T-cell (primary cell): ENCODE results near the gene ZYG11B. TPM values are rescaled to one million over a fixed set of nuclear protein-coding genes. Genes with fewer than 3 reads are reported as not detected.

ENCODE experiments used
- ATAC-seq, 4 experiments: fragments of 200-7000 bp in 3 of 4; fragments of 150-1000 bp in 1 of 4; cut with Tn5 transposase; replicated peaks in 1 of 4; 1 replicate in 3 of 4; 2 replicates in 1 of 4; pipeline ENCODE4 v1.10.0; 2021; ENCODE audit warnings: moderate library complexity in 3 of 4, mild to moderate bottlenecking in 2 of 4, moderate number of reproducible peaks in 1 of 4
- CTCF ChIA-PET, 2 donors: fragments of 300-600 bp; sonication (Branson Sonifier 250); formaldehyde crosslinking; loops; one replicate each; lab custom pipeline; 2022; ENCODE audit warnings: antibody characterized with exemption in 2 of 2; lab: Charles Lee
- POLR2A ChIA-PET, 2 donors: fragments of 300-600 bp; sonication (Branson Sonifier 250); formaldehyde crosslinking; loops; one replicate each; lab custom pipeline; 2022; ENCODE audit warnings: antibody characterized with exemption in 2 of 2; lab: Charles Lee
- DNase-seq, 35 experiments: peaks; one replicate each; pipeline versions ENCODE4 v3.0.0 to v3.0.0-alpha.2; 2013 to 2023
- H3K27ac ChIP-seq: one replicate; pipeline ENCODE4 v1.5.1; 2013; ENCODE audit warnings: low read length
- H3K27me3 ChIP-seq, 2 experiments: replicated peaks in 1 of 2; 1 replicate in 1 of 2; 2 replicates in 1 of 2; pipeline versions ENCODE4 v1.6.1 to v1.7.0; 2013; ENCODE audit warnings: low read length in 1 of 2, mixed read lengths in 1 of 2; ENCODE audit not compliant: control insufficient read depth in 2 of 2, insufficient read depth in 2 of 2; ENCODE audit errors: extremely low read depth in 1 of 2
- H3K36me3 ChIP-seq, 2 donors: 1 replicate in 1 of 2; 2 replicates in 1 of 2; pipeline versions ENCODE4 v1.6.1 to v1.7.0; 2013; ENCODE audit warnings: low read length in 1 of 2; ENCODE audit not compliant: control insufficient read depth in 2 of 2, insufficient read depth in 1 of 2; ENCODE audit errors: extremely low read depth in 1 of 2
- H3K4me1 ChIP-seq, 2 experiments: 1 replicate in 1 of 2; 2 replicates in 1 of 2; pipeline versions ENCODE4 v1.6.1 to v1.7.0; 2013; ENCODE audit warnings: low read length in 2 of 2, mixed read lengths in 1 of 2; ENCODE audit not compliant: insufficient read depth in 2 of 2, control insufficient read depth in 1 of 2; ENCODE audit errors: extremely low read depth in 1 of 2
- H3K4me3 ChIP-seq, 2 donors: 1 replicate in 1 of 2; 2 replicates in 1 of 2; pipeline versions ENCODE4 v1.5.1 to v1.7.0; 2013; ENCODE audit warnings: mild to moderate bottlenecking in 2 of 2, low read length in 1 of 2, moderate library complexity in 1 of 2; ENCODE audit not compliant: control insufficient read depth in 1 of 2; ENCODE audit errors: extremely low read depth in 1 of 2
- H3K9me3 ChIP-seq: 2 replicates; pipeline ENCODE4 v1.7.0; 2013
- H3K27ac Mint-ChIP-seq, 2 donors: one replicate each; pipeline ENCODE4 v1.8.0; 2020 to 2021; ENCODE audit warnings: mild to moderate bottlenecking in 2 of 2, mixed read lengths in 2 of 2
- H3K27me3 Mint-ChIP-seq, 2 donors: one replicate each; pipeline ENCODE4 v1.8.0; 2021 to 2022; ENCODE audit warnings: mixed read lengths in 2 of 2
- H3K36me3 Mint-ChIP-seq: one replicate; pipeline ENCODE4 v1.8.0; 2021; ENCODE audit warnings: mixed read lengths
- H3K4me1 Mint-ChIP-seq, 3 donors: one replicate each; pipeline ENCODE4 v1.8.0; 2020 to 2022; ENCODE audit warnings: mixed read lengths in 3 of 3, mild to moderate bottlenecking in 1 of 3
- H3K4me3 Mint-ChIP-seq, 3 donors: one replicate each; pipeline ENCODE4 v1.8.0; 2020 to 2022; ENCODE audit warnings: mild to moderate bottlenecking in 3 of 3, mixed read lengths in 3 of 3, moderate library complexity in 3 of 3
- H3K9me3 Mint-ChIP-seq, 3 donors: one replicate each; pipeline ENCODE4 v1.8.0; 2020 to 2022; ENCODE audit warnings: mixed read lengths in 3 of 3
- WGBS: methylation state at CpG from one replicate; pipeline ENCODE4 v1.1.5; 2013; ENCODE audit warnings: missing lambda C conversion rate; ENCODE audit not compliant: insufficient coverage; 5-methylcytosine and 5-hydroxymethylcytosine counted together
- total RNA-seq, 35 experiments: library from RNA in 6 of 35; stranded (reverse) in 6 of 35; fragments of 120-200 nt in 1 of 35; gene quantifications; one replicate each; pipeline versions ENCODE4 v1.2.1 to v1.2.4 and lab custom pipeline; 2013 to 2026

ZYG11B gene
- total RNA-seq, 5 donors from 2014 or later (not counting 1 experiment from before 2014, with no cell fraction given): 16.6 to 22.2 (median 20.1) TPM

GRCh38 chr1:52752484-52752826 is 26.2 kb downstream of the ZYG11B start:
- H3K27ac Mint-ChIP-seq: no peak overlapping the region
- whole genome bisulfite sequencing: 83% methylated on average over 2 of the region's 2 CpGs
- POLR2A ChIA-PET: no interaction called here

GRCh38 chr1:52753169-52753568 is 26.9 kb downstream of the ZYG11B start:
- Mint-ChIP-seq H3K27me3 (no peaks in the 10 kb centered on the region), H3K36me3 (peaks cover 15% of the 10 kb centered on the region), H3K4me1 (peaks cover 10 to 13% (median 12%) of the 10 kb centered on the region in 3 donors), H3K27ac (no peak overlapping the region), H3K4me3 (no peak overlapping the region), H3K9me3 (no peaks in the 10 kb centered on the region)
- ChIA-PET POLR2A (no interaction called here), CTCF (interaction anchor here in 1 of 2 donors (0.7 kb wide), 1 partner anchor 73 kb away, joined by 3 read pairs; no protein-coding TSS in a partner anchor)
- H3K27me3 ChIP-seq: no peaks in the 10 kb centered on the region
- H3K27ac ChIP-seq: no peak overlapping the region
- no peak overlapping the region for H3K4me3 ChIP-seq
- no peaks in the 10 kb centered on the region for H3K9me3 ChIP-seq
- no CpG with 5 or more reads among the region's 4 CpGs for WGBS
- peaks cover 0 to 8% of the 10 kb centered on the region in 2 donors for H3K36me3 ChIP-seq
- no peaks in the 10 kb centered on the region for H3K4me1 ChIP-seq
- DNase-seq (no peak), ATAC-seq (no peak)

More at GRCh38 chr1:52752484-52752826, 26.2 kb downstream of the ZYG11B start:
- Mint-ChIP-seq H3K4me3 (no peak overlapping the region), H3K9me3 (no peaks in the 10 kb centered on the region), H3K27me3 (no peaks in the 10 kb centered on the region), H3K4me1 (peaks cover 11 to 15% (median 12%) of the 10 kb centered on the region in 3 donors), H3K36me3 (peaks cover 9% of the 10 kb centered on the region)
- no peak for DNase-seq
- no peaks in the 10 kb centered on the region for H3K27me3 ChIP-seq
- H3K9me3 ChIP-seq: no peaks in the 10 kb centered on the region
- ATAC-seq: no peak
- H3K27ac ChIP-seq: no peak overlapping the region
- H3K4me1 ChIP-seq: no peaks in the 10 kb centered on the region
- H3K4me3 ChIP-seq: no peak overlapping the region
- H3K36me3 ChIP-seq: peaks cover 0 to 5% of the 10 kb centered on the region in 2 donors
- CTCF ChIA-PET: interaction anchor here in 1 of 2 donors (0.7 kb wide), 1 partner anchor 72 kb away, joined by 3 read pairs; no protein-coding TSS in a partner anchor

- no peaks in the 10 kb centered on the region for H3K27me3 Mint-ChIP-seq
- no CpG with 5 or more reads among the region's 2 CpGs for WGBS
- Histone ChIP-seq H3K27me3 (no peaks in the 10 kb centered on the region), H3K27ac (no peak overlapping the region), H3K36me3 (peaks cover 0 to 12% of the 10 kb centered on the region in 2 donors), H3K9me3 (no peaks in the 10 kb centered on the region), H3K4me1 (no peaks in the 10 kb centered on the region), H3K4me3 (no peak overlapping the region)
- H3K36me3 Mint-ChIP-seq: peaks cover 18% of the 10 kb centered on the region
- peaks cover 7 to 12% (median 8%) of the 10 kb centered on the region in 3 donors for H3K4me1 Mint-ChIP-seq
- ChIA-PET CTCF (no interaction called here), POLR2A (no interaction called here)
- H3K4me3 Mint-ChIP-seq: no peak overlapping the region
- ATAC-seq (no peak), DNase-seq (no peak)
- H3K9me3 Mint-ChIP-seq: no peaks in the 10 kb centered on the region
- H3K27ac Mint-ChIP-seq: no peak overlapping the region
Measured at GRCh38 chr1:52756020-52756419, 29.8 kb downstream of the ZYG11B start.

GRCh38 chr1:52759908-52760307 is 33.7 kb downstream of the ZYG11B start:
- WGBS: 98% methylated on average over 8 of the region's 10 CpGs
- Histone ChIP-seq H3K9me3 (no peaks in the 10 kb centered on the region), H3K27ac (no peak overlapping the region), H3K36me3 (peaks cover 0 to 12% of the 10 kb centered on the region in 2 donors), H3K27me3 (no peaks in the 10 kb centered on the region), H3K4me1 (no peaks in the 10 kb centered on the region), H3K4me3 (no peak overlapping the region)
- ATAC-seq (no peak), DNase-seq (no peak)
- Mint-ChIP-seq H3K36me3 (peaks cover 37% of the 10 kb centered on the region), H3K4me1 (peaks cover 5 to 9% (median 9%) of the 10 kb centered on the region in 3 donors), H3K27me3 (no peaks in the 10 kb centered on the region), H3K27ac (no peak overlapping the region), H3K9me3 (no peaks in the 10 kb centered on the region), H3K4me3 (no peak overlapping the region)
- POLR2A ChIA-PET: no interaction called here
- CTCF ChIA-PET: no interaction called here

GRCh38 chr1:52767596-52768280 is 41.5 kb downstream of the ZYG11B start:
- H3K27me3 Mint-ChIP-seq: no peaks in the 10 kb centered on the region
- Histone ChIP-seq H3K27ac (no peak overlapping the region), H3K36me3 (peaks cover 3 to 9% of the 10 kb centered on the region in 2 donors), H3K27me3 (no peaks in the 10 kb centered on the region), H3K4me3 (no peak overlapping the region), H3K9me3 (no peaks in the 10 kb centered on the region), H3K4me1 (no peaks in the 10 kb centered on the region)
- no peaks in the 10 kb centered on the region for H3K9me3 Mint-ChIP-seq
- H3K36me3 Mint-ChIP-seq: peaks cover 37% of the 10 kb centered on the region
- peaks cover 18 to 26% (median 19%) of the 10 kb centered on the region in 3 donors for H3K4me1 Mint-ChIP-seq
- WGBS: 26% methylated on average over 2 of the region's 4 CpGs
- ATAC-seq (no peak), DNase-seq (no peak)
- CTCF ChIA-PET: interaction anchor here in 1 of 2 donors (0.7 kb wide), 1 partner anchor 28 kb away, joined by 3 read pairs; no protein-coding TSS in a partner anchor
- no peak overlapping the region for H3K4me3 Mint-ChIP-seq
- POLR2A ChIA-PET: no interaction called here
- no peak overlapping the region for H3K27ac Mint-ChIP-seq

- H3K36me3 Mint-ChIP-seq: peaks cover 38% of the 10 kb centered on the region
- H3K9me3 ChIP-seq: no peaks in the 10 kb centered on the region
- H3K9me3 Mint-ChIP-seq: no peaks in the 10 kb centered on the region
- no peaks in the 10 kb centered on the region for H3K4me1 ChIP-seq
- CTCF ChIA-PET: no interaction called here
- POLR2A ChIA-PET: interaction anchor here in 1 of 2 donors (0.5 kb wide), 1 partner anchor 10 kb away, joined by 5 read pairs; no protein-coding TSS in a partner anchor
- no peaks in the 10 kb centered on the region for H3K27me3 Mint-ChIP-seq
- no peak for ATAC-seq
- no peak overlapping the region for H3K4me3 ChIP-seq
- DNase-seq: no peak
- WGBS: no CpG with 5 or more reads among the region's 4 CpGs
- peaks cover 16 to 20% (median 18%) of the 10 kb centered on the region in 3 donors for H3K4me1 Mint-ChIP-seq
- peaks cover 3 to 12% of the 10 kb centered on the region in 2 donors for H3K36me3 ChIP-seq
- H3K27ac ChIP-seq: no peak overlapping the region
- H3K4me3 Mint-ChIP-seq: no peak overlapping the region
- H3K27me3 ChIP-seq: no peaks in the 10 kb centered on the region
- no peak overlapping the region for H3K27ac Mint-ChIP-seq
Measured at GRCh38 chr1:52769346-52770033, 43.2 kb downstream of the ZYG11B start.
